Loucy (cell line): Measurements from ENCODE around the gene PPP6C.

Source experiments
- EZH2phosphoT487 ChIP-seq: fragments of 200-600 bp; IDR thresholded peaks from 2 replicates; pipeline ENCODE4 v1.6.1; 2018; ENCODE audit warnings: antibody characterized with exemption, mild to moderate bottlenecking, moderate library complexity, borderline replicate concordance
- TF ChIP-seq, protein P1 (sequence below): fragments of 200-600 bp; sonication (generic); conservative IDR thresholded peaks from 2 replicates; pipeline ENCODE4 v1.5.1; 2014; ENCODE audit warnings: mild to moderate bottlenecking, antibody characterized with exemption, low read length

DNA sequence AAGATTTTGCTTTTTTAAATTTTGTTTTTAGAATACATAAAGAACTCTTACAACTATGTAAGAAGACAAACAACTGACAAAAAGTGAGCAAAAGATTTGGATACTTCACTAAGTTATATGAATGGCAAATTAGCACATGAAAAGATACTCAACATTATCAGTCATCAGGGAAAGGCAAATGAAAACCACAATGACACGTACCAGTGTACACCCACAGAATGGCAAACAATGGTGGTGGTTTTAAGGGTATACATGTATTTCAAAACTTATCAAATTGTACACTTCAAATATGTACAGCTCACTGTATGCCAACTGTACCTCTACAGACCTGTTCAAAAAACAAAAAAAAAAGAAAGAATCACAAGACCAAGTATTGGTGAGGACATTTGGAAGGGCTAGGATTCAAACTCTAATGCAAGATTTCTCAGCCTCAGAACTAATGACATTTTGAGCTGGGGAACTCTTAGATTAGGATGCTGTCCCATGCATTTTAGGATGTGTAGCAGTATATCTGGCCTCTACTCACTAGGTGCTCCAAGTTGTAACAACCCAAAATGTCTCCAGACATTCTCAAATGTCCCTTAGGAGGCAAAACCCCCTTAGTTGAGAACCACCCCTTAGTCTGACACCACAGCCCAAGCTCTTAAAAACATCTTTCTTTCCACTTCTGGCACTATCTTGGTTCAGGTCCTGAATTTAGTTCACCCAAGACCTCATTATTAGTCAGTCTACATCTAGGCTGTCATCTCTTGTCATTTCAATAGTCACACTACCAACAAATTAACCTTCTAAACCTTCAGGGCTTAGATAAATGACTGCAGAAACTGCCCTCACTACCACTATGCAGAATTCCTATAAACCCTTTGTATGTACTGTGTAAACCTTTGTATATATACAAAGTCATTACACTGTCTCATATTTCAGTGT is 55.9 kb downstream of the PPP6C start:
- TF ChIP-seq, protein P1, sequence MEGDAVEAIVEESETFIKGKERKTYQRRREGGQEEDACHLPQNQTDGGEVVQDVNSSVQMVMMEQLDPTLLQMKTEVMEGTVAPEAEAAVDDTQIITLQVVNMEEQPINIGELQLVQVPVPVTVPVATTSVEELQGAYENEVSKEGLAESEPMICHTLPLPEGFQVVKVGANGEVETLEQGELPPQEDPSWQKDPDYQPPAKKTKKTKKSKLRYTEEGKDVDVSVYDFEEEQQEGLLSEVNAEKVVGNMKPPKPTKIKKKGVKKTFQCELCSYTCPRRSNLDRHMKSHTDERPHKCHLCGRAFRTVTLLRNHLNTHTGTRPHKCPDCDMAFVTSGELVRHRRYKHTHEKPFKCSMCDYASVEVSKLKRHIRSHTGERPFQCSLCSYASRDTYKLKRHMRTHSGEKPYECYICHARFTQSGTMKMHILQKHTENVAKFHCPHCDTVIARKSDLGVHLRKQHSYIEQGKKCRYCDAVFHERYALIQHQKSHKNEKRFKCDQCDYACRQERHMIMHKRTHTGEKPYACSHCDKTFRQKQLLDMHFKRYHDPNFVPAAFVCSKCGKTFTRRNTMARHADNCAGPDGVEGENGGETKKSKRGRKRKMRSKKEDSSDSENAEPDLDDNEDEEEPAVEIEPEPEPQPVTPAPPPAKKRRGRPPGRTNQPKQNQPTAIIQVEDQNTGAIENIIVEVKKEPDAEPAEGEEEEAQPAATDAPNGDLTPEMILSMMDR, result no peak
- TF ChIP-seq EZH2phosphoT487, result no peak
